Peyer's patch (tissue), 4 donors: Measurements from ENCODE around the gene DIP2A.

ENCODE experiments used
- CTCF ChIP-seq, 6 experiments: fragments of 450-650 bp in 4 of 6; fragments of 200-600 bp in 2 of 6; sonication (generic) in 1 of 6; IDR thresholded peaks; one replicate each; pipeline ENCODE4 v1.5.1; 2017 to 2019; ENCODE audit warnings: antibody characterized with exemption in 6 of 6, mild to moderate bottlenecking in 3 of 6, moderate library complexity in 1 of 6
- POLR2A ChIP-seq, 2 donors: fragments of 450-650 bp; IDR thresholded peaks; one replicate each; pipeline ENCODE4 v1.5.1; 2017; ENCODE audit warnings: antibody characterized with exemption in 2 of 2, mild to moderate bottlenecking in 2 of 2, moderate library complexity in 2 of 2

DNA sequence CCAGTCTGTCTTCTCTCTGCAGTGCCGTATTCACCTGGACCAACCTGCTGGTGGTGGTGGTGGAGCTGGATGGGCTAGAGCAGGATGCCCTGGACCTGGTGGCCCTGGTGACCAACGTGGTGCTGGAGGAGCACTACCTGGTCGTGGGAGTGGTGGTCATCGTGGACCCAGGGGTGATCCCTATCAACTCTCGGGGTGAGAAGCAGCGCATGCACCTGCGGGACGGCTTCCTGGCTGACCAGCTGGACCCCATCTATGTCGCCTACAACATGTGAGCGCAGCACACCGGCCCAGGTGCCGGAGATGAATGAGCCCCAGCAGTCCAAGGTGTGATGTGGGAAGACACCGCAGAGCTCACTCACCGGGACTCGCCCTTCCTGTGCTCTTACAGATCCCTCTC is 108.7 kb downstream of the DIP2A start:
- TF ChIP-seq CTCF (IDR thresholded peaks at IDR 0.05) (no peak), POLR2A (IDR thresholded peaks at IDR 0.05) (no peak)
